ENCODE measurements around the gene AFF2.

DNA sequence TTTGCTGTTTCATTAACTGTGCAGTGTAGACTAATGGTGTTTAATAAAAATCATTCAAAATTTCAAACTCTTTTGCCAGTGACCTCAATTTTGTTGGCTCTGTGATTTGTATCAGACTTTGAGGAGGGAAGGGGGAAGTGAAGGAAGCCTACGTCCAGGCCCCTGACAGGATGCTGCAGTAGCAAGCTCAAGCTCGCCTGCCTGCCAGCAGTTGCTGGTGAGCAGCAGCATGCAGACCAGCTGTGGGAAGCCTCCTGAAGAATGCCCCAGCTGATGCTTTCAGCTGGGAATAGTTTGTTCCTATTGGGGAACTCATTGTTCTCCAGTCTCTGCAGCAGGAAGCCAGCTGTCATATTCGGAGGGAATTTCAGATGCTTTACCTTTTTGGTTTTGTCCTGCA is 495.2 kb downstream of the AFF2 start:
- no peak for TF ChIP-seq CTCF (IDR thresholded peaks at IDR 0.05)
- TF ChIP-seq POLR2A (IDR thresholded peaks at IDR 0.05) = no peak

Measured in testis (tissue), 2 donors.